Measurements from ENCODE around the gene TMEM165. TPM values are rescaled to one million over a fixed set of nuclear protein-coding genes. Genes with fewer than 3 reads are reported as not detected.

The TMEM165 gene
- total RNA-seq, 1 donor, result 131 TPM

DNA sequence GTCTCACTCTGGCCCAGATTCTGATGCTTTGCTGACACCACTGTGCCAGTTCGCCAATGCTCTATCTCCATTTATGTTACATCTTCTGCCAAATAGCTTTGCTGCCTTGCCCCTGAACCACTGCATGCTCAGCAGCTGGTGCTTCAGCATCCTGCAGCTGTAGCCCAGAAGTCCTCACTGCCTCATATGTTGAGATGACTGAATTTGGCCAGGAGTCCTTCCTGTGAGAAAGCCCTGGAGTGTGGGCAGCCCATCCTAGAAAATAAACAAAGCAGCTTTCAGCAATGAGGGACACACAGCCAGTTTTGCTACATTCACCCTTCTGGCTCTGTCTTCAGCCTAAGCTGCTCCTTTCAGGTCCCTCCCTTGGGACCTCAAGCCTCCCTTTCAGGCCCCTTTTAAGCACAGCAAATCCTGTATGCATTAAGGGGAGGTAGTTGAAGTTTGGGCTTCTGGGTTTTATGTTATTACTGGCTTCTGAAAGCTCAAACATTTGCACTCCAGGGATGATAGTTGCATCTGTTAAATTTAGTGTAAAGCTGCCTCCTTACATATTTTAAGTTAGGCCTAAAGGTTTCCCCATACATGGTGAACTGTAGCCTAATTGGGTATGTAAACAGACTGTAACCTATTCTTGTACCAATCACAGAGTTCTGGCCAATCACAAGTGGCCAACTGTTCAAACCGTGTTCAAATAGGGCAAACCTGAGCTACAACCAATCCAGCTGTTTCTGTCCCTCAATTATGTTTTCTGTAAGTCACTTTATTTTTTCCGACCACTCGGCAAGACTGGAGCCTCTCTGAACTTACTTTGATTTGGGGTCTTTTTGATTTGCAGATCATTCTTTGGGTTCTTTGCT is 2.1 kb upstream of the TMEM165 start:
- no peak overlapping the region for H3K4me3 ChIP-seq (ENCODE audit: low read depth, low read length)
- TF ChIP-seq, protein P1, sequence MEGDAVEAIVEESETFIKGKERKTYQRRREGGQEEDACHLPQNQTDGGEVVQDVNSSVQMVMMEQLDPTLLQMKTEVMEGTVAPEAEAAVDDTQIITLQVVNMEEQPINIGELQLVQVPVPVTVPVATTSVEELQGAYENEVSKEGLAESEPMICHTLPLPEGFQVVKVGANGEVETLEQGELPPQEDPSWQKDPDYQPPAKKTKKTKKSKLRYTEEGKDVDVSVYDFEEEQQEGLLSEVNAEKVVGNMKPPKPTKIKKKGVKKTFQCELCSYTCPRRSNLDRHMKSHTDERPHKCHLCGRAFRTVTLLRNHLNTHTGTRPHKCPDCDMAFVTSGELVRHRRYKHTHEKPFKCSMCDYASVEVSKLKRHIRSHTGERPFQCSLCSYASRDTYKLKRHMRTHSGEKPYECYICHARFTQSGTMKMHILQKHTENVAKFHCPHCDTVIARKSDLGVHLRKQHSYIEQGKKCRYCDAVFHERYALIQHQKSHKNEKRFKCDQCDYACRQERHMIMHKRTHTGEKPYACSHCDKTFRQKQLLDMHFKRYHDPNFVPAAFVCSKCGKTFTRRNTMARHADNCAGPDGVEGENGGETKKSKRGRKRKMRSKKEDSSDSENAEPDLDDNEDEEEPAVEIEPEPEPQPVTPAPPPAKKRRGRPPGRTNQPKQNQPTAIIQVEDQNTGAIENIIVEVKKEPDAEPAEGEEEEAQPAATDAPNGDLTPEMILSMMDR (IDR thresholded peaks at IDR 0.05; ENCODE audit: insufficient read depth, low read length), result no peak
- peak; percentile 68 for DNase-seq (ENCODE audit: low read depth)

DNA sequence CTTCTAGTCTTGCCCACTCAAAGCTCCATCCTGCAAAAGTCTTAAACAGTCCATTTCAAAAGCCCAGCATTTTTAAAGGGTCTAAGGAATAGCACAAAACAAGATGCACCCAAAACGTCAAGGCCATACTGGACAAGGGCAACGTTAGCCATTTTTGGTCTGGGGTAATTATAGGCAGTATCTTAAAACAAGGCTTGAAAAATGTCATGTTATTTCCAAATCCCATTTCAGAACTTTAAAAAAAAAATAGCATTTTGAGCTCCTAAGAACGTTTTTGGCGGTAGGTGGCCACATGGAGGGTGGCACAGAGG is 584 bp upstream of the TMEM165 start:
- no peak for DNase-seq (ENCODE audit: low read depth)
- peak overlapping the region; percentile 76 for H3K4me3 ChIP-seq (ENCODE audit: low read depth, low read length)
- TF ChIP-seq, protein P1 (IDR thresholded peaks at IDR 0.05; ENCODE audit: insufficient read depth, low read length), result peak; percentile 27

DNA sequence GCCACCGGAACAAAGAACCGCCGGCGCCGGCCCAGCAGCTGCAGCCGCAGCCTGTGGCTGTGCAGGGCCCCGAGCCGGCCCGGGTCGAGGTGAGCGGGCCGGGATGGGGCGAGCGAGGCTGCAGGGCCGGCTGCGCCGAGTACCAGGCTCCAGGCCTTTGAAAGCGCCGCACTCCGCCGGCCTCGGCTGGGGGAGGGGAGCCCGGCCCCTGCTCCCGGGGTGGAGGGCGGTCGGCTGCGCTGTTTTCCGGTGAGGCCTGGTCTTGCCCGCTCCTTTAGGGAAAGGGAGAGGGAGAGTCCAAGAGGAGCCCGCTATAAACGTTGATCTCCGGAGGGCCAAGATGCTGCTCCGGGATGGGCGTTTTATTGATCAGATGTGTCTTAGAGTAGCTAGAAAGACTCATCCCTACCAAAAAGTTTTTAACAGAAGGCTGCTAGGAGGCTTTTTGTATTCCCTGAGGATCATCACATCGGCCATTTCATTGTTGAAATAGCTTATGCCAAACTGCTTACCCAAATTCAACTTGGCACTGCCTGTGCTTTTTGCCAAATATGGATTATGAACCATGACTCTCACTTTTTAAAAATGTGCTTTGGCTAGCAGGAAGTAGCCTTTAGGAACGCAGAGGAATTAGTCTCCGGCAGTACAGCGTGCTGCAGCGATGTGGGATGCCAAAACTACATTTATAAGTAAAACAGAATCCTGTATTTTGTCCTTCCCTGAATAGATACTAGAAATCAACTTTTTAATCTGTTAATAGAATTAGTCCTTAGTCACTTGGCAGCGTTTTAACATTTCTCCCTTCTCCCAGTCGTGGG is 760 bp downstream of the TMEM165 start:
- peak overlapping the region; percentile 76 for H3K4me3 ChIP-seq (ENCODE audit: low read depth, low read length)
- TF ChIP-seq, protein P1 (IDR thresholded peaks at IDR 0.05; ENCODE audit: insufficient read depth, low read length), result no peak
- DNase-seq (ENCODE audit: low read depth), result peak; percentile 74

DNA sequence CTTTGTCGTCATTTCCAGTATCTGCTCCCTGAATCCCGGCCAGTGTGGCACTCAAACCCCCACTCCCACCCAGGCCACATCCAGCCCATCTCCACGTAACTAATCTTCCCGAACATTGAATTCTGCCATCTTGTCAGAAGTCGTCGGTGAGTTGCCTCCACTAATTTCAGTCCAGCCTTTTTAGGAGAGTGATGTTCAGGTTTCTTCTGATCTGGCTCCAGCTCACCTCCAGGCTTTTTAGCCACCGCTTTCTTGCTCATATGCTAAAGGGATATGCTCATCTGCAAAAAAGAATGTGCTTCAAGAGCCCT is 1.3 kb downstream of the TMEM165 start:
- TF ChIP-seq, protein P1 (IDR thresholded peaks at IDR 0.05; ENCODE audit: insufficient read depth, low read length), result no peak
- peak overlapping the region; percentile 76 for H3K4me3 ChIP-seq (ENCODE audit: low read depth, low read length)
- DNase-seq (ENCODE audit: low read depth), result no peak

DNA sequence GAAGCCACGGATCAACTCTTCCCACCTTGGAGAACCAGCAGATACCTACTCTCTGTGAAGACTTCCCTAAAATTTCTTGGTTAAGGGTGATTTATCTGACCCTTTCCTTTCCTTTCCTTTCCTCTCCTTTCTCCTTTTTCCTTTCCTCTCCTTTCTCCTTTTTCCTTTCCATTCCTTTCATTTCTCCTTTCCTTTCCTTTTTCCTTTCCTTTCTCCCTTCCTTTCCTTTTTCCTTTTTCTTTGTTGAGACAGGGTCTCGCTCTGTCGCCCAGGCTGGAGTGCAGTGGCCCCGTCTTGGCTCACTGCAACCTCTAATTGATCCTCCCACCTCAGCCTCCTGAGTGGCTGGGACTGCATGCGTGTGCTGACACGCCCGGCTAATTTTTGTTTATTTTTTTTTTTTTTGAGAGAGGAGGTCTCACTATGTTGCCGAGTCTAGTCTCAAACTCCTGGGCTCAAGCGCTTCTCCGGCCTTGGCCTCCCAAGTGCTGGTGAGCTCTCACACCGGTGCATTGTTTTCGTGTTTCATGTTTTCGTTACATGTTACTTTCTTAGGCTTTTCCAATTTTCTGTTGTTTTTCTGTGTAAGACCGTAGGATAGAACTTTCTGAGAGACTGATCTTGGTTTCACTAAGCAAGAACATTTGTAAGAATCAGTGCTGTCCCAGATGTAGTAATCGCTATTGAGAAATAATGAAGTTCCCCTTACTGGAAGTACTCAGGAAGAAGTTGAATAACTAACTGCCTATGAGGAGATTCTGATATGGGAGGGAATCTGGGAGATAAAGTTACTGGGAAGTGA is 2.0 kb downstream of the TMEM165 start:
- TF ChIP-seq, protein P1 (IDR thresholded peaks at IDR 0.05; ENCODE audit: insufficient read depth, low read length), result no peak
- peak; percentile 89 for DNase-seq (ENCODE audit: low read depth)

DNA sequence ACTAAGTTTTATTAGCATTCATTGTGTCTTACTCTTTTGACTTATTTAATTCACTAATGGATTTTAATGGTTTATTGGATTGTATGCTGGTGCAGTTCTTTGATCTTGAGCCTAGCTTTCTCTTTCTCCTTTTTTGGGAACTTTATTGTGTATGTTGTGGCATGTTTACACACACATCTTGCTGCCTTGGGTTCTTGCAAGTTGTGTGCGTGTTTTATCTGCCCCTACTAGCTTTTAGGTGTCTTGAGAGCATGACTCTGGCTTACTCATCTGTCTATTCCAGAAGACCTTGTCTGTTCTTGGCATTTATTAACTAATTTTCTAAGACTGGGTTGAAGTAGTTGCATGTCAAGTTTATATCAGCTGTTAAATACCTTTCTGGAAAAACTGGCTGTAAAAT is 2.7 kb downstream of the TMEM165 start:
- TF ChIP-seq, protein P1 (IDR thresholded peaks at IDR 0.05; ENCODE audit: insufficient read depth, low read length), result no peak
- H3K4me3 ChIP-seq (ENCODE audit: low read depth, low read length), result peak overlapping the region; percentile 76
- peak; percentile 40 for DNase-seq (ENCODE audit: low read depth)

More for the DNA sequence above, 2.0 kb downstream of the TMEM165 start:
- H3K4me3 ChIP-seq (ENCODE audit: low read depth, low read length), result peak overlapping the region; percentile 76

Data from fibroblast of the aortic adventitia (primary cell).